Measurements from ENCODE around the gene ASCL4. TPM values are rescaled to one million over a fixed set of nuclear protein-coding genes. Genes with fewer than 3 reads are reported as not detected.

The ASCL4 gene
- total RNA-seq, 2 donors from 2014 or later: not detected

DNA sequence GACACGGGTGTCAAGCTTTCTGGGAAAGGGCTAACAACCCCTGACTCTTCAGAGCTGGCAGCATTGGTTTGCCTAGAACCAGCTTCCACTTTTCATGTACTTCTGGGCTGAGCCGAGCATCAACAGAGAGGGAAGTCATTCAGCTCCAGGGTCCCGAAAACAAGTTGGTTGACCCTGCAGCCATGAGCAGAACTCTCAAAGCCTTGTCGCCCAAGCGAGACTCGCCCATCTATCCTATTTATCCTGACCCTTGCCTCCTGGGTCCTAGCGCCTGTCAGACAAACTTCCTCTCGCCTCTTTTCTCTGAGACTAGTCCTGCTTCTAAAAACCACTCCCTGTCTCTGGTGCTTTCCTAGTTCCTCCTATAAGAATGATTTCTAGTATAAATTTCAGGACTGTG is 47.9 kb downstream of the ASCL4 start:
- Mint-ChIP-seq H3K27ac (no peak overlapping the region), H3K27me3 (no peaks in the 10 kb centered on the region), H3K36me3 (ENCODE audit: low read depth) (no peaks in the 10 kb centered on the region), H3K4me3 (no peak overlapping the region), H3K4me1 (no peaks in the 10 kb centered on the region)
- no peak for ATAC-seq
- no peak for DNase-seq
- H3K9me3 ChIP-seq (ENCODE audit: control insufficient read depth, low read length, poor library complexity, severe bottlenecking): no peaks in the 10 kb centered on the region

Other genes starting within 250 kb of the ASCL4 start
- 10 to 100 TPM; 24.8 to 26.9 TPM for gene PWP1, start 88.9 kb upstream of the ASCL4 start, total RNA-seq
- gene PRDM4, start 13.6 kb upstream of the ASCL4 start, total RNA-seq: 10 to 100 TPM; 39.7 to 42.1 TPM

All from T-helper 17 cell (primary cell).